Fibroblast of skin of back (primary cell): ENCODE results near the gene APOLD1.
"Not testable (repeated sequence)": the region's sequence is repeated elsewhere in the genome, so short reads cannot be mapped to it uniquely, and the experiment has no call there.

Source experiments
- DNase-seq: peaks from one replicate; pipeline ENCODE4 v3.0.0-alpha.2; 2013

The APOLD1 gene

GRCh38 chr12:12807970-12808702 is 22.7 kb downstream of the APOLD1 start:
- DNase-seq = peak; percentile 53

- DNase-seq = no peak
Measured at GRCh38 chr12:12810553-12811021, 25.1 kb downstream of the APOLD1 start.

- no peak for DNase-seq
Measured at GRCh38 chr12:12811343-12811742, 25.9 kb downstream of the APOLD1 start.

- DNase-seq = no peak
Measured at GRCh38 chr12:12812174-12812573, 26.7 kb downstream of the APOLD1 start.

DNA sequence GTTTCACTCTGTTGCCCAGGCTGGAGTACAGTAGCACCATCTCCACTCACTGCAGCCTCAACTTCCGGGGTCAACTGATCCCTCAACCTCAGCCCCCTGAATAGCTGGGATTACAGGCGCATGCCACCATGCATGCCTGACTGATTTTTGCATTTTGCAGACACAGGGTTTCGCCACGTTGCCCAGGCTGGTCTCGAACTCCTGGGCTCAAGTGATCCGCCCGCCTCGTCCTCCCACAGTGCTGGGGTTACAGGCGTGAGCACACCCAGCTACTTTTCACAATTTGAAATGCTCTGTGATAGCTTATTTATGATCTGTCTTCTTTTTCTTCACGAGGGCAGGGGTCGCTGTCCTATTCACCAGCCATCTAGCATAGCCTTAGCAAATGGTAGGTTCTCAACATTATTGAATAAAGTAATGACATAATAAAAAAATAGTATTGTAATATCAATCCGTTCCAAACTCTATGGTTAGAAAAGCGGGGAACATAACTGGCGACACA is 27.2 kb downstream of the APOLD1 start:
- DNase-seq = no peak

GRCh38 chr12:12813120-12814101 is 28.0 kb downstream of the APOLD1 start, which contains the start of gene DDX47:
Gene DDX47 (plus strand): TSS chr12:12813346. CDS start chr12:12813368, 22 bp downstream.
- peak; percentile 91 for DNase-seq

GRCh38 chr12:12817616-12818015 is 32.2 kb downstream of the APOLD1 start:
- no peak for DNase-seq

DNA sequence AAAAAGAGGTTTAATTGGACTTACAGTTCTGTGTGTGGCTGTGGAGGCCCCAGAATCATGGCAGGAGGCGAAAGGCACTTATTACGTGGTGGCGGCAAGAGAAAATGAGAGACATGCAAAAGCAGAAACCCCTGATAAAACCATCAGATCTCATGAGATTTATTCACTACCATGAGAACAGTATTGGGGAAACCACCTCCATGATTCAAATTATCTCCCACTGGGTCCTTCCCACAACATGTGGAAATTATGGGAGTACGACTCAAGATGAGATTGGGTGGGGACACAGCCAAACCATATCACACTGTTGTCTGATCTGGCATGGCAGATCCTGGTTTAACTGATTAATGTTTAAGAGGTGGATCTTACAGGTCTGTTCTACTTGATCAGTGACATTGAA is 33.2 kb downstream of the APOLD1 start:
- no peak for DNase-seq

DNA sequence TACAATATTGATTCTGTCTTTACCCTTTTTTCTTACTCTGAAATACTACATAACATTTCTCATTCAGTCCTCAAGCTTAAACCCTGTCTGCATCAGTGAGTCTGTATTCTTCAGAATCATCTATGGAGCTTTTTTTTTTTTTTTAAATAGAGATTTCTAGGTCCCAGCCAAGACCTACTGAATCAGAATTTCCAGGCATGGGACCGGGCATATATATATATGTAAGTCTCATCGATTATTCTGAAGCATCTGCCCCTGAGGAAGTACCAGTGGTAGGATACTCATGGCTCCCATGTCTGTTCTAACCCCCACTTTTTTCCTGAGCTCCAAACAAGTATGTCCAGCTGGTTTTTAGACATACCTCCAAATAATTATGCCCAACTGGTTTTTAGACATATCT is 33.8 kb downstream of the APOLD1 start:
- no peak for DNase-seq

DNA sequence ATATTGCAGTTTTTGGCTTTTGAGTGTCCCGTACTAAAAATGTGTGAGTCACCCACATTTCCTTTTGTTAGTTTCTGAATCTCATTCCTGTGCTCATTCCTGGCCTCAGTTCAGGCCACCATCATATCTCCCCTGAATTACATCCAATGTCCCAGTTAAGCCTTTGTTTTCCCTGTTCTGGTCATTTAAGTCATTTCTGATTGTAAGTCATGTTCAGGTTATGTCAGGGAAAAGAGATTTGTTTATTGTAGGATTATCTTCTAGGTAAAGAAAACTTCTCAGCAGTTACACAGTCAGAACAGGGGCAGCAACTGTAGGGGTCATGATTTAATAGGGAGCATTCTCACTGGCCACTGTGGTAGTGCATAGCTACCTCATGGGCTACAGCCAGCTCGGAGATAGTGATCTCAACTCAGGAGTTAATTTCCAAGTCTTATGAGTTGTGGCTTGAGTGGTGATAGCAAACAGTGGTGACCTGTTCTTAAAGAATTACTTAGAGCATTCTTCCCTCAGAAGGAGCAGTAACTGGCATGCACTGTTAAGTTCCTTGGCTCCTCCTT is 34.4 kb downstream of the APOLD1 start:
- peak; percentile 94 for DNase-seq

DNA sequence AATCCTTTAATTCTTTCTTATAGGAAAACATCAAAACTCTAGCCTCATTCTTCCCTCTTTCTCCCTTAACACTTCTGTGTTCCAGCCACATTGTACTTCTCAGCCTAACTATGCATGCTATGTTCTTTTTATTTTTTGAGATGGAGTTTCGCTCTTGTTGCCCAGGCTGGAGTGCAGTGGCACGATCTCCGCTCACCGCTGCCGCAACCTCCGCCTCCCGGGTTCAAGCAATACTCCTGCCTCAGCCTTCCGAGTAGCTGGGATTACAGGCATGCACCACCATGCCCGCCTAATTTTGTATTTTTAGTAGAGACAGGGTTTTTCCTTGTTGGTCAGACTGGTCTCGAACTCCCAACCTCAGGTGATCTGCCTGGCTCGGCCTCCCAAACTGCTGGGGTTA is 34.9 kb downstream of the APOLD1 start:
- DNase-seq = not testable (repeated sequence)

- no peak for DNase-seq
Measured at GRCh38 chr12:12821975-12822374, 36.5 kb downstream of the APOLD1 start.

GRCh38 chr12:12822886-12823285 is 37.4 kb downstream of the APOLD1 start:
- no peak for DNase-seq

DNA sequence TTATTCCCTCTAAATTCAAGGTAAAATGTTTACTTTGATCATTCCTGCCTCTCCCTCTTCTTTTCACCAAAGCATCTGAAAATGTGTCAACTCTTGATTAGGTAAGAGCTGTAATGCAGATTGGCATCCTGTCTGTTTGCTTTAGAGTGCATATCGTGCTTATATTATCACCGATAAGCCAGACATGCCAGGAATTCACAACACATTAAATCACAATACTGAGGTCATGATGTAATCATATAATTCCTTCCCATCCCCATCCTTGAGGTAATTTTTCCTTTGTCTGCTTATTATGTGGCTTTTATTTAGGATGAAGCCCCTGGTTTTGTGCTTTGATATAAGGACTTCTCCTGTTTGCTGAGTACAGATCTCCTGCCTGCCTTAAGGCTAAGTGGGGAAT is 37.8 kb downstream of the APOLD1 start:
- DNase-seq = peak; percentile 84

DNA sequence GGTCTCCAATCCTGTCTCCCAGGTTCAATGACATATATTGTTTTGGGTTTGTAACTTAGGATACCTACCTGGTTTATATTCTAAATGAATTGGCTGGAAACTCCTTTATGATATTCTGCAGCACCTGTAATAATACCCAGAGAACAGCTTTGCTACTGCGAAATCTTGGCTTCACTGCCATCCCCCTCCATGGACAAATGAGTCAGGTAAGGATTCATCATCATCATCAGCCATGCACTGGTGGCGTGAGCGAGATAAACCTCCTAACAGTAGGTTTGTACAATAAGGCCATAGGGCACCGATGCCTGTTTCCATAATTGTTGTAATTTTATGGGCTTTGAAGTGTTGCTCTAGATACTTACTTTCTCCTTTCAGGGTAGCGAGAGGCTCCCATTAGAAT is 38.4 kb downstream of the APOLD1 start:
- no peak for DNase-seq

GRCh38 chr12:12835378-12836146 is 50.1 kb downstream of the APOLD1 start:
- no peak for DNase-seq

DNA sequence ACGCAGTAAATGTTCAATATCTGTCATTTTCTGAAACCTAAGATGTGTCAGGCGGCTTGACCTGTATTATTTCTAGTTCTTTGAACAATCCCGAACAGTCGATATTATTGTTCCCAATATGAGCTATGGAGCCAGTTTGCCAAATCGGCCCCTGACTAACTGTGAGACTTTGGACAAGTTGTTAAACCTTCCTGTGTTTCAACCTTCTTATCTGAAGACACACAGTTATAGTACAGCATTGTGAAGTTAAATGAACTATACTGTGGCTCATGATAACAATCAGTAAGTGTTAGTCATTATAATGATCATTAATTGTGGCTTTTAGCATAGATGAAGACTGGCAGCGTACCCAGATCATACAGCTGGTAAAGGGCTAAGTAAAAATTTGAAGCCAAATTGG is 51.1 kb downstream of the APOLD1 start:
- DNase-seq = no peak

DNA sequence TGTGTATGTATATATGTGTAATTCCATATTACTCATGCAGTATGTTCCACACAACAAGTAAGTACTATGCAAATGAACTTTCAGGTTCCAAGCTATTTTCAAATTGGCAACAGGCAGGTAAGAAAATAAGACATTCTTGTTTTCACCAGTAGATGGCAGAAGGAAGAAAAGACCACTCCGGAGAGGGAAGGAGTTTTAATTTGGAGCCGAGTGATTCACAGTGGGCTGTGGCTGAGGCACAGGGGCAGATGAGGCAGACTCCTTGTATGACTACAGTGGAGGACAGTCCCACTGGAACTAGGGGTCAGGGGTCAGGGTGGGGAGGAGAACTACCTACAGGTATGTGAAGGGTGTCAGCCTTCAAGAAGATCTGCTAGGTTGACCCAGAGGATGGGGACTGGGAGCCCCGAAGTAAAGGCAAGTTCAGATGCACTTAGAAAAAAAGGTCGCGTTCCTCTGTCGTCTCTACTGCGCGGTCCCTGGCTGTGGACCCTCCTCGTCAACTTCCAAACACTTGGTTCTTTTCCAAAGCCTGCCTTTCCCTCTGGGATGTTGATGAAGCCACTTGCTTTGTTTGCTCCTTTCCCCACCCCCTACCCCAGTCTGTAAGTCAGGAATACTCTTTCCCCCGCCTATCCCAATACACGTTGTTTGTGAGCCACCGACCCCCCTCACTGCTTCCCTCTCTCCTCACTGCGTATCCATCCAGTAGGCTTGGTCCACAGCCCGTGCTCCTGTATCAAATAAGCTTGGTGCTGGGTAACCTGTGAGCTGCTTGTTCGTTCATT is 51.8 kb downstream of the APOLD1 start:
- peak; percentile 83 for DNase-seq

DNA sequence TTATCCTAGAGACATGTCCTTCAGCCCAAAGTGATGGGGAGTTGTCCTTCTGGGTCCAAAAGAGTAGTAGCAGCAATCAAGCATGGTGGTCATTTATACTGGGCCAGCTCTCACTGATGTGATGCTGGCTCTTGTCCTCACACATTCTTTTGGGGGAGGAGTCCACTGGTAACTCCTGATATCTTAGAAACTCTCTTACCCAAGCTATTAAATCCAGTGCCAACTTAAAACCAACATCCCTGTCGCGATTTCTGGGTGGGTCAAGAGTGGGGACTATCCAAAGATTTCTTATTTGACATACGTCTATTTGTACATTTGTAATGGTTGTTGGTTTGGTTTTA is 52.3 kb downstream of the APOLD1 start:
- DNase-seq = no peak

- no peak for DNase-seq
Measured at GRCh38 chr12:12839003-12839395, 53.5 kb downstream of the APOLD1 start.

DNA sequence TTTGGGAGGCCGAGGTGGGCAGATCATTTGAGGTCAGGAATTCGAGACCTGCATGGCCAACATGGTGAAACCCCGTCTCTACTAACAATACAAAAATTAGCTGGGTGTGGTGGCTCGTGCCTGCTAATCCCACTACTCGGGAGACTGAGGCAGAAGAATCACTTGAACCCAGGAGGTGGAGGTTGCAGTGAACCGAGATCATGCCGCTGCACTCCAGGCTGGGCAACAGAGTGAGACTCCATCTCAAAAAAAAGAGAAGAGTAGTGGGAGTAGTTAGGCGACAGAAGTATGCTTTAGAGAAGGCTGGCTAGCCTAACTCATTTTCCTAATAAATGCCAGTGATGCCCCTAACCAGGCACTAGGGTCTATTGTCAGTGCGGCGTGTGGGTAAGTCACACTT is 54.0 kb downstream of the APOLD1 start:
- not testable (repeated sequence) for DNase-seq
